ENCODE results near the gene ANAPC16. TPM values are rescaled to one million over a fixed set of nuclear protein-coding genes. Genes with fewer than 3 reads are reported as not detected.
A peak's percentile ranks its signal among the peaks of the same experiment; 100 is the strongest.

The ANAPC16 gene
- total and polyA plus RNA-seq, 2 donors (not counting 1 experiment from before 2014, with no cell fraction given) = 104 to 132 TPM

- H3K4me3 ChIP-seq (ENCODE audit: control extremely low read depth in 1 of 5, extremely low read depth in 1 of 5, insufficient read depth in 1 of 5, low read depth in 2 of 5, low read length in 4 of 5) = peak overlapping the region; percentile 51 to 80 (median 73)
- CTCF ChIA-PET = interaction anchor here (0.9 to 8.3 kb wide), 12 partner anchors 9 to 135 kb away, joined by 3 to 48 read pairs (median 6); partner anchors contain the start of gene DDIT4
- Mint-ChIP-seq H3K4me3 (peak overlapping the region; percentile 94), H3K4me1 (peaks cover 51% of the 10 kb centered on the region), H3K27ac (peak overlapping the region; percentile 89), H3K27me3 (no peaks in the 10 kb centered on the region), H3K9me3 (ENCODE audit: insufficient read depth) (no peaks in the 10 kb centered on the region)
- DNase-seq = peak; percentile 65
- TF ChIP-seq, protein P1, sequence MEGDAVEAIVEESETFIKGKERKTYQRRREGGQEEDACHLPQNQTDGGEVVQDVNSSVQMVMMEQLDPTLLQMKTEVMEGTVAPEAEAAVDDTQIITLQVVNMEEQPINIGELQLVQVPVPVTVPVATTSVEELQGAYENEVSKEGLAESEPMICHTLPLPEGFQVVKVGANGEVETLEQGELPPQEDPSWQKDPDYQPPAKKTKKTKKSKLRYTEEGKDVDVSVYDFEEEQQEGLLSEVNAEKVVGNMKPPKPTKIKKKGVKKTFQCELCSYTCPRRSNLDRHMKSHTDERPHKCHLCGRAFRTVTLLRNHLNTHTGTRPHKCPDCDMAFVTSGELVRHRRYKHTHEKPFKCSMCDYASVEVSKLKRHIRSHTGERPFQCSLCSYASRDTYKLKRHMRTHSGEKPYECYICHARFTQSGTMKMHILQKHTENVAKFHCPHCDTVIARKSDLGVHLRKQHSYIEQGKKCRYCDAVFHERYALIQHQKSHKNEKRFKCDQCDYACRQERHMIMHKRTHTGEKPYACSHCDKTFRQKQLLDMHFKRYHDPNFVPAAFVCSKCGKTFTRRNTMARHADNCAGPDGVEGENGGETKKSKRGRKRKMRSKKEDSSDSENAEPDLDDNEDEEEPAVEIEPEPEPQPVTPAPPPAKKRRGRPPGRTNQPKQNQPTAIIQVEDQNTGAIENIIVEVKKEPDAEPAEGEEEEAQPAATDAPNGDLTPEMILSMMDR (IDR thresholded peaks at IDR 0.05) = no peak
- TF ChIP-seq EZH2 (IDR thresholded peaks at IDR 0.05; ENCODE audit: borderline replicate concordance, insufficient read depth, low read depth, low read length, poor library complexity, severe bottlenecking) = no peak
- under 1% methylated on average over 16 of the region's 30 CpGs for WGBS (ENCODE audit: insufficient coverage)
- no peaks in the 10 kb centered on the region for H4K20me1 ChIP-seq (ENCODE audit: control insufficient read depth, insufficient read depth, low read length, poor library complexity, severe bottlenecking)
- H3K4me2 ChIP-seq (replicated peaks; ENCODE audit: low read depth, low read length, poor library complexity, severe bottlenecking) = peak overlapping the region; percentile 93
- H3K4me1 ChIP-seq (ENCODE audit: control insufficient read depth in 2 of 2, insufficient read depth in 2 of 2, low read length in 2 of 2) = peaks cover 44 to 64% of the 10 kb centered on the region in 2 donors
- peak overlapping the region; percentile 47 to 67 for H3K27ac ChIP-seq (ENCODE audit: low read length in 2 of 2)
- ATAC-seq (ENCODE audit: low read depth) = peak; percentile 28
- H3K79me2 ChIP-seq (ENCODE audit: control insufficient read depth, insufficient read depth, low read length) = peaks cover 3% of the 10 kb centered on the region
- H3K9me3 ChIP-seq (ENCODE audit: control extremely low read depth in 1 of 3, control insufficient read depth in 2 of 3, insufficient read depth in 1 of 3, low read length in 2 of 3) = no peaks in the 10 kb centered on the region
- peak overlapping the region; percentile 80 for H3K9ac ChIP-seq (ENCODE audit: low read length)
- peak overlapping the region; percentile 69 for H2AFZ ChIP-seq (ENCODE audit: insufficient read depth, low read depth, low read length, poor library complexity, severe bottlenecking)
- H3K27me3 ChIP-seq (replicated peaks in 1 of 4; ENCODE audit: control extremely low read depth in 1 of 4, control insufficient read depth in 3 of 4, insufficient read depth in 4 of 4, low read length in 3 of 4) = no peaks in the 10 kb centered on the region
- POLR2A ChIA-PET = interaction anchor here (0.6 to 3.8 kb wide), 12 partner anchors 9 to 74 kb away, joined by 3 to 41 read pairs (median 4); partner anchors contain the start of genes ANAPC16, ASCC1 and DDIT4
- H3K36me3 ChIP-seq (replicated peaks in 1 of 2; ENCODE audit: control extremely low read depth in 1 of 2, control insufficient read depth in 1 of 2, extremely low read depth in 1 of 2, insufficient read depth in 2 of 2, low read length in 1 of 2) = no peaks in the 10 kb centered on the region
- intact Hi-C loops (cut with micrococcal nuclease) = loop anchor here (1.0 to 5.0 kb wide), 5 partner anchors 12 to 174 kb away; partner anchors contain the start of genes ANAPC16, ASCC1, DDIT4 and SPOCK2
These were observed 45.4 kb downstream of the ANAPC16 start for GRCh38 chr10:72260976-72261783.

All from B cell (primary cell).